WI38 (cell line): Measurements from ENCODE around the gene NEDD4L.

Source experiments
- H3K4me3 ChIP-seq: 2 replicates; pipeline ENCODE4 v1.5.1; 2011; ENCODE audit warnings: low read depth, mild to moderate bottlenecking, control low read depth, low read length
- CTCF ChIP-seq: IDR thresholded peaks from 2 replicates; pipeline ENCODE4 v1.5.1; 2012; ENCODE audit warnings: low read depth, mild to moderate bottlenecking, control low read depth, low read length

Gene NEDD4L

DNA sequence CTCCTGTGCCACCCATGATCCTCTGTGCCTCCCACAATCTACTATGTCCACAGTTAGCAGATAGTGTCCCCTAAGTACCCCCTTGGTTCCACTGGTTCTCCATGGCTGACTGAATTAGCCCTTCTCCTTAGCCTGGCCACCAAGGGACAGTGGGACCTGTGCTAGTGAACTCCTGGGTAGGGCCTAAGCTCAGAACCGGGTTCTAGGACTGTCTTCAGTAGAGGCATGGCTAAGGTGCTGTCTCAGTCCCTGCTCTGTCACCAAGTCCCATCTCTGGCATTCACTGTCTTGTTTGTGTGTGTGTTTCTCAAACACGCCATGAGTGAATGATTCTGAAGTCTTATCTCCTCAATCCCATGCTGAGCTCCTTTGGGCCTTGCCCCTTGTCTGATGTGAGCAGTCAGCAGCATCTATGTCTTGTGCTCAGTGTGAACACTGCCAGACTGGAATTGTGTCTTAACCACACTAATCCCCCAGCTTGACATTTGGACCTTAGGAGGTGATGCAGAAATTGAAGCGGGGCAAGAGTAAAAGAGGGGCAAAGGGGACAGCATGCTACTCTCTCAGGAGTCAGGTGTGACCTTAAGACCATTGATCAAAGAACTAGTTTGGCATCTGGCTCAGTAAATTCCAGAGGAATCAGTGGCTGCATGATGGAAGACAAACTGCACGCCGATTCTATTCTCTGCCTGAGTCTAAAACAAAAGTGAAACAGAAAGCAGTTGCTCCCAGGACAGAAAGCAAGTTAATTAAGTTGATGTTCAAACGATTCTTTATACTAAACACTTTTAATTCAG, 394.3 kb downstream of the NEDD4L start:
- H3K4me3 ChIP-seq, result peak overlapping the region; percentile 35
- no peak for TF ChIP-seq CTCF

DNA sequence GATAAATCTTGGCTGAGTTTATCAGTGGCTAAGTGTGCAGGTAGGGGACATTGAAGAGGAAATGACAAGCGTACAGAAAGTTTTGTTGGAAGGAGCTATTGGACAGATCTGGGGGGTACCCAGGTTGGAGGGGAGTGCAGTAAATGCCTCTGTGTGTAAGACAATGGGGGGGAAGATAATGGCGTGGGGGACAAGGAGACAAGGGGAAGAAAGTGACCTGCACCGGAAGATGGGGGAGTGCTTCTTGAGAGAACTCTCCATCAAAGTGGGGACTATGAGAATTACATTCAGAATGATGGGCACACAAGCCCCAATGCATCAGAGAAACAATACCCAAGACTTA, 394.9 kb downstream of the NEDD4L start:
- peak overlapping the region; percentile 35 for H3K4me3 ChIP-seq
- TF ChIP-seq CTCF, result no peak

- TF ChIP-seq CTCF, result no peak
- H3K4me3 ChIP-seq, result no peak overlapping the region
Observed at GRCh38 chr18:58443671-58444070, 399.6 kb downstream of the NEDD4L start.

GRCh38 chr18:58446391-58447060, 402.5 kb downstream of the NEDD4L start:
- no peak overlapping the region for H3K4me3 ChIP-seq
- no peak for TF ChIP-seq CTCF

GRCh38 chr18:58447402-58448095, 403.5 kb downstream of the NEDD4L start:
- TF ChIP-seq CTCF, result no peak
- H3K4me3 ChIP-seq, result no peak overlapping the region

- no peak overlapping the region for H3K4me3 ChIP-seq
- no peak for TF ChIP-seq CTCF
Observed at GRCh38 chr18:58449464-58449863, 405.4 kb downstream of the NEDD4L start.
